Stimulated activated CD4-positive, alpha-beta T cell treated with anti-CD3 and anti-CD28 coated beads, TNF-alpha, amount 100 ng/mL, for 4 hours (primary cell): ENCODE results near the gene SIRT3.

Experiments
- DNase-seq, 3 experiments: peaks; one replicate each; pipeline ENCODE4 v3.0.0-alpha.2; 2020; ENCODE audit warnings: low read depth in 3 of 3

The SIRT3 gene

GRCh38 chr11:215581-216037 is 20.5 kb downstream of the SIRT3 start:
- no peak for DNase-seq

- DNase-seq, result no peak
Observed at GRCh38 chr11:214083-214482, 22.1 kb downstream of the SIRT3 start.

- no peak for DNase-seq
Observed at GRCh38 chr11:213111-213510, 23.0 kb downstream of the SIRT3 start.

GRCh38 chr11:212150-213100 is 23.7 kb downstream of the SIRT3 start:
- no peak for DNase-seq

- DNase-seq, result no peak
Observed at GRCh38 chr11:211741-212140, 24.4 kb downstream of the SIRT3 start.

- no peak for DNase-seq
Observed at GRCh38 chr11:211295-211694, 24.8 kb downstream of the SIRT3 start.

- no peak for DNase-seq
Observed at GRCh38 chr11:210803-211180, 25.4 kb downstream of the SIRT3 start.

- no peak for DNase-seq
Observed at GRCh38 chr11:210122-210802, 25.9 kb downstream of the SIRT3 start.

- no peak for DNase-seq
Observed at GRCh38 chr11:209275-210121, 26.6 kb downstream of the SIRT3 start.

GRCh38 chr11:208917-209260 is 27.3 kb downstream of the SIRT3 start:
- DNase-seq, result peak in 1 of 3 experiments; percentile 47

GRCh38 chr11:208181-208916 is 27.8 kb downstream of the SIRT3 start:
- peak; percentile 59 to 68 (median 66) for DNase-seq

- no peak for DNase-seq
Observed at GRCh38 chr11:207863-208180, 28.3 kb downstream of the SIRT3 start.

GRCh38 chr11:207208-207862 is 28.8 kb downstream of the SIRT3 start, which contains the start of the genes BET1L and RIC8A:
Gene BET1L, minus strand, starts transcription at chr11:207399. Its CDS starts 78 bp downstream, at chr11:207321.
Gene RIC8A, plus strand, starts transcription at chr11:207708. Its CDS starts 1,147 bp downstream, at chr11:208855.
- DNase-seq, result peak; percentile 88 to 94 (median 94)

GRCh38 chr11:206526-207207 is 29.5 kb downstream of the SIRT3 start:
- no peak for DNase-seq

- no peak for DNase-seq
Observed at GRCh38 chr11:206002-206384, 30.1 kb downstream of the SIRT3 start.

GRCh38 chr11:205221-206001 is 30.7 kb downstream of the SIRT3 start:
- DNase-seq, result no peak

GRCh38 chr11:204587-205109 is 31.5 kb downstream of the SIRT3 start:
- DNase-seq, result no peak

- DNase-seq, result no peak
Observed at GRCh38 chr11:203945-204586, 32.1 kb downstream of the SIRT3 start.
